GM19328 (cell line): ENCODE results near the gene DEK.
"Not testable (repeated sequence)": the region's sequence is repeated elsewhere in the genome, so short reads cannot be mapped to it uniquely, and the experiment has no call there.

ENCODE experiments used
- ATAC-seq: cut with Tn5 transposase; IDR thresholded peaks from one replicate; pipeline ENCODE4 v1.9.1; 2021; ENCODE audit warnings: mild to moderate bottlenecking, moderate library complexity; ENCODE audit not compliant: unreplicated experiment

DEK gene

GRCh38 chr6:18207949-18208348 is 56.4 kb downstream of the DEK start:
- no peak for ATAC-seq

DNA sequence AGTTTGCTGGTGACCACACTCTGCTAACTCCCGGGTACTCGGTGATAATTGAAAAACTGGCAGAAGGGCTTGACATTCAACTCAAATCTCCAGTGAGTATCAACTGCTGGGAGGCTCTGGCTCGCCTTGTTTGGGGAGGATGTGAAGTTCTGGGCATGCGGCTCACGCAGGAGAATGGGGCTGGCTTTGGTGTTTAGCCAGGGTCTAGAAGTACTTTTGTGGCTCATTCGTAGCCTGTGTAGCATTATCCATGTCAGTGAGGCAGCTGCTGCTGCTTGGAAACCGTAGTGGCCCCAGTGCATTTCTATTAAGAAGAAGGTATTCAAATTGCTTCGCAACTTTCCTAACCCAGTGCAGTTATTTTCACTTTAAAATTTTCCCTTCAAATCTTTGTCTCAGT is 56.9 kb downstream of the DEK start:
- ATAC-seq: no peak

DNA sequence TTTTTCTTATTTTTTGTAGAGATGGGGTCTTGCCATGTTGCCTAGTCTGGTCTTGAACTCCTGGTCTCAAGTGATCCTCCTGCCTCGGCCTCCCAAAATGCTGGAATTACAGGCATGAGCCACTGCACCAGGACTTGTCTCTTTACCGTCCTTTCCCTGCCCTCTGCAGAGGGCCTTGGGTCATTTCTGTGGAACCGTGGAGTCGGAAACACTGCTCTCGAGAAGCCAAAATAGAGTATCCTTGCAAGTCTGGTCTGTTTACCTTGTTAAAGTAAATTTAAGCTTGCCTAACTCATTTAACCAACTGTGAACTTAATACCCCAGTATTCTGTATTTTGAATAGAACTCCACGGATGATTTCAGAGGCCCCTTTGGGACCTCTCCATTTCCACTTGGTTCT is 57.7 kb downstream of the DEK start:
- no peak for ATAC-seq

DNA sequence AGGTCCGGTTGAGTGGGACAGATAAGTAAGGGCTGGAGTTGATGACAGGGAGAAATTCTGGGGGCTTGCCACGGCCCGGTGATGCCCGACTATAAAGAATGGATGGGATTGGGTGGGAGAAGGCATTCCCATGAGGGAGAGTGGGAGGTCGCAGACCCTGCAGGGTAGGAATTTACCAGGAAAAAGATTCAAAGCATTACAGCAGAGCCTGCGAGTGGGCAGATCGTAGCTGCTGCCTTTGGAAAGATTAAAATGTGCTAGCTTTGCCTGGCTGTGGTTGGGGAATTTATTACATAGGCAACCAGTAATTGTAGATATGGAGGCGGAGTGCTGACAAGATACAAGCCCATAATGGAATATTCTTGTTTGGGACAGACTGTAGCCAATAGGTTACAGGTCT is 59.6 kb downstream of the DEK start:
- ATAC-seq: no peak

DNA sequence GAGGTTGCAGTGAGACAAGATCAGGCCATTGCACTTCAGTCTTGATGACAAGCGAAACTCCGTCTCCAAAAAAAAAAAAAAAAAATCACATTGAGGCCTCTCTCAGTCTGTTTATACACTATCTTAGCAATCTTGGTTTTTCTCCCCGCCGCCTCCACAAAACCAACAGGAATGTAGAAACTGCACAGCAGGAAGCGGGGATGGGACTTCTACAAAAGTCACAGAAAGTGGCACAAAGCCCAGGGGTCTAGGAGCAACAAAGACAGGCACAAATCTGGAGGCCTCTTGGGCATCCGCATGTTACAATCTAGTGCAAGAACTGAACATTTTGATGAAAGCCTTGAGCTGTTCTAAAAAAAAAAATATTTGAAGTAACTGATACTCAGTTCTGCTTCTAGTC is 60.5 kb downstream of the DEK start:
- no peak for ATAC-seq

DNA sequence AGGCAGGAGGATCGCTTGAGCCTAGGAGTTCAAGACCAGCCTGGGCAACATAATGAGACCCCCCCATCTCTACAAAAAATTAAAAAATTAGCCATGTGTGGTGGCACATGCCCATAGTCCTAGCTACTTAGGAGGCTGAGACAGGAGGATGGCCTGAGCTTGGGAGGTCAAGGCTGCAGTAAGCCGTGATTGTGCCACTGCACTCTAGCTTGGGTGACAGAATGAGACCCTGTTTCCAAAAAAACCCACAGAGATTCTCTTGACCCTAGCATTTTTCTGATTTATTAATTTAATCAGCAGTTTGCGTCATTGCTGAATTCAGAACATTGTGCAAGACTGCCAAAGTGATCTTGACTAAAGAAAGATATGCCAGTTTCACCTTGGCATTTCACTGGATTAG is 72.3 kb downstream of the DEK start:
- no peak for ATAC-seq

DNA sequence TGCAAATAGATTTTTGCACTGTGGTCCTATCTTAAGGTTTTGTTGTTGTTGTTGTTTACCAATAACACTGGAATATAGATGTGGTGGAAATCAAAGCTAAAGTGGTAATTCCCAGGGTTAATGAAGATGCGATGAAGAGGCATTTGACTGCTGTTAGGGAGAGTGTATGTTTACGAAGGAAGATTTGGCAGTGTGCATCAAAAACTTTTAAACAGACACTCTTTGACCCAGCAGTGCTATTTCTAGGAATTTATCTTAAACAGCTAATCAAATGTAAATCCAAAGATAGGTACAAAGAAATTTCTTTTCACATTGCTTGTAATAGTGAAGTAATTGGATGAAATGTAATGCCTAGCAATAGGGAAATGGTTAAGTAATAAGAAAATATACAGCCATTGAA is 75.1 kb downstream of the DEK start:
- no peak for ATAC-seq

GRCh38 chr6:18187701-18188100 is 76.6 kb downstream of the DEK start:
- ATAC-seq: no peak

GRCh38 chr6:18186540-18187250 is 77.6 kb downstream of the DEK start:
- no peak for ATAC-seq

DNA sequence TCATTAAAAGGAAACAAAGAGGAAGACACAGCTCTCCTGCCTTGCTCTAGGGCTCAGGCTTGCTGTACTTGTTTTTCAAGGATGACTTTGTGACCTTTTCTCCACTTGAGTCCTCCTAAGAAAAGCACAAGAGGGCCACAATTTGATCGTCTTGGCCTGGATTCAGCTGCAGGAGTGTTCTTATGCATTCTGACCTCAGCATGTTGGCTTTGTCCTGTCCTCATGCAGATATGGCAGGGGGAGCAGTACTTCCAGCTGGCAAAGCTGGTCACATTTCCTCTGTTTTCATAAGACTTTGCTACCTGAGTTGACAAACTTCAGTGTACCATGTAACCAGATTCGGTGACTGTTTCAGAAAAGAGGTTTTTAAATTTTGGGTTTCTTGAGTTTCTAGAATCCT is 78.3 kb downstream of the DEK start:
- no peak for ATAC-seq

GRCh38 chr6:18185624-18186023 is 78.7 kb downstream of the DEK start:
- ATAC-seq: no peak

GRCh38 chr6:18183766-18184165 is 80.6 kb downstream of the DEK start:
- no peak for ATAC-seq

DNA sequence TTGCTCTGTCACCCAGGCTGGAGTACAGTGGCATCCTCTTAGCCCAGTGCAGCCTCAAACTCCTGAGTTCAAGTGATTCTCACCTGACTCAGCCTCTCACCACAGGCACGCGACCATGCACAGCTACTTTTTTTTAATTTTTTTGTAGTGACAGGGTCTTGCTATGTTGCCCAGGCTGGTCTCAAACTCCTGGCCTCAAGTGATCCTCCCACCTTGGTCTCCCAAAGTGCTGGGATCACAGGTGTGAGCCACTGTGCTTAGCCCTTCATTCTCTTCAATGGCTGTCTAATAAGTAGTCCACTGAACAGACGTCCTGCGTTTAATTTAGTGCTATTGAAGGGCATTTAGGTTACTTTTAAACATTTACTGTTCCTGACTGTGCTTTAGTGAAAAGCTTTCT is 81.8 kb downstream of the DEK start:
- no peak for ATAC-seq

DNA sequence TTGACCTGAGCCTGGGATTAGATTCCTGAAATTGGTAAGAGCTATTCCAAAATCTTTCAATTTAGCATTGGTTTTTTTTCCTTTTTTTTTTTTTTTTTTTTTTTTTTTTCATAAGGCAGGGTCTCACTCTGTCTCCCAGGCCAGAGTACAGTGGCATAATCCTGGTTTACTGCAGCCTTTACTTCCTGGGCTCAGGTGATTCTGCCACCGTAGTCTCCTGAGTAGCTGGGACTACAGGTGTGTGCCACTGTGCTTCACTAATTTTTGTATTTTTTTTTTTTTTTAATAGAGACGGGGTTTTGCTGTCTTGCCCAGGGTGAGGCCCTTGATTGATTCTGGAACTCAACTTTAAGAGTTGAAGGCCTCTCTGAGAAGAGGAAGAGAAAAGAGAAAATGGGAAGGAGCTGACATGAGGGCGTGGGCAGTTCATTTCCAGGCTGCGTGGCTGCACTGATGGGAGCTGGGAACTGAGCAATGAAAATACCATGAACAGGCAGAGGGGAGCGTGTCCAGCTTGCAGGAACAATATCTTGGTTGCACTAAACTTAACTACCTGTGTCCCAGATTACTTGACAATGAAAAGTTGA is 84.5 kb downstream of the DEK start:
- no peak for ATAC-seq

DNA sequence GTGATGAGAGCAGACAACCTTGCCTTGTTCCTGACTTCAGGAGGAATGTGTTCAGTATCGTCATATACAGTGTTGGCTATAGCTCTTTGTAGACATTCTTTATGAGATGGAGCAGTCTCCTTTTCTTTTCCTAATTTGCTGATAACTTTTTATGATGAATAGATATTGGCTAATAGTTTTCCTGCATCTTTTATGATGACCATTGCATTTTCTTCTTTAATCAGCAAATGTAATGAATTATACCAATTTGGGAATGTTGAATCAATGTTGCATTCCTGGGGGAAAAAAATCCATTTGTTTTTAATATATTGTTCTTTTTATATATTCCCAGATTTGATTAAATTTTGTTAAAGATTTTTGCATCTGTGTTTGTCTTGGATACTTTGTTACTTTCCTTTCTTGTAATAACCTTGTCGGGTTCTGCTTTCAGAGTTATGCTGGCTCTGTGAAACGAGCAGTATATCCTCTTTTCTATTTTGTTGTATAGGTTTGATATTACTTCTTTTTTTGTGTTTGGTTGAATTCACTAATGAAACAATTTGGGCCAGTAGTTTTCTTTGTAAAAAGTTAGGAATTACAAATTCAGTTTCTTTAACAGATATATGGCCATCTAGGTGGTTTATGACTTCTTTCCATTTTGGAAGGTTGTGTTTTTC is 85.2 kb downstream of the DEK start:
- ATAC-seq: no peak

GRCh38 chr6:18177286-18177965 is 86.9 kb downstream of the DEK start:
- no peak for ATAC-seq

GRCh38 chr6:18176198-18176597 is 88.1 kb downstream of the DEK start:
- not testable (repeated sequence) for ATAC-seq
